ENCODE data around the gene LRCH2.

- TF ChIP-seq EZH2 (IDR thresholded peaks at IDR 0.05; ENCODE audit: low read length, unreplicated experiment) (no peak), CTCF (conservative IDR thresholded peaks at IDR 0.05; ENCODE audit: low read depth, low read length) (no peak)
Observed at GRCh38 chrX:115177932-115178331, 56.0 kb downstream of the LRCH2 start.
